Smooth muscle cell (in vitro differentiated cells): ENCODE data around the gene SRGN. TPM values are rescaled to one million over a fixed set of nuclear protein-coding genes. Genes with fewer than 3 reads are reported as not detected.

Experiments used
- DNase-seq: peaks from one replicate; lab custom pipeline; 2025; ENCODE audit not compliant: unreplicated experiment; lab: John Stamatoyannopoulos, UW
- H2AFZ ChIP-seq: fragments of 200-600 bp; sonication (generic); 2 replicates; pipeline ENCODE4 v1.6.0; 2016; ENCODE audit warnings: antibody characterized with exemption, low read depth, mild to moderate bottlenecking
- H3F3A ChIP-seq: fragments of 200-600 bp; sonication (generic); 2 replicates; pipeline ENCODE4 v1.6.0; 2017; ENCODE audit warnings: antibody characterized with exemption, low read depth
- H3K27ac ChIP-seq: fragments of 200-600 bp; sonication (generic); 2 replicates; pipeline ENCODE4 v1.5.1; 2016; ENCODE audit warnings: low read depth, mild to moderate bottlenecking
- H3K27me3 ChIP-seq: fragments of 200-600 bp; sonication (generic); 2 replicates; pipeline ENCODE4 v1.6.1; 2016; ENCODE audit warnings: low read depth, mild to moderate bottlenecking
- H3K36me3 ChIP-seq: fragments of 200-600 bp; sonication (generic); 2 replicates; pipeline ENCODE4 v1.5.1; 2016; ENCODE audit warnings: low read depth
- H3K4me1 ChIP-seq: fragments of 200-600 bp; sonication (generic); 2 replicates; pipeline ENCODE4 v1.5.1; 2016; ENCODE audit warnings: low read depth
- H3K4me2 ChIP-seq: fragments of 200-600 bp; sonication (generic); 2 replicates; pipeline ENCODE4 v1.6.0; 2016; ENCODE audit warnings: mild to moderate bottlenecking
- H3K4me3 ChIP-seq: fragments of 200-600 bp; sonication (generic); 2 replicates; pipeline ENCODE4 v1.5.1; 2016; ENCODE audit warnings: mild to moderate bottlenecking
- H3K79me2 ChIP-seq: fragments of 200-600 bp; sonication (generic); 2 replicates; pipeline ENCODE4 v1.6.0; 2016; ENCODE audit warnings: low read depth, mild to moderate bottlenecking
- H3K9ac ChIP-seq: fragments of 200-600 bp; sonication (generic); 2 replicates; pipeline ENCODE4 v1.6.0; 2016; ENCODE audit warnings: low read depth
- H3K9me3 ChIP-seq: fragments of 200-600 bp; sonication (generic); replicated peaks from 2 replicates; pipeline ENCODE4 v1.5.1; 2016; ENCODE audit warnings: low read depth
- H4K20me1 ChIP-seq: fragments of 200-600 bp; sonication (generic); 2 replicates; pipeline ENCODE4 v1.6.0; 2016; ENCODE audit warnings: low read depth
- WGBS: methylation state at CpG from one replicate; pipeline ENCODE4 v1.1.7; 2016; ENCODE audit warnings: low lambda C conversion rate; 5-methylcytosine and 5-hydroxymethylcytosine counted together
- polyA plus RNA-seq: library from polyadenylated mRNA; unstranded; fragments of >200 nt; fragmentation: Nextera tagmentation; extraction: Ambion mirVana; gene quantifications from 2 replicates; pipeline ENCODE4 v1.2.1, GENCODE V29; 2016
- total RNA-seq: library from RNA; depleted of rRNA; stranded (reverse); fragments of >200 nt; gene quantifications from 2 replicates; pipeline ENCODE4 v1.2.3, GENCODE V29; 2014
- TF ChIP-seq, protein P1 (sequence below): fragments of 200-600 bp; sonication (generic); IDR thresholded peaks from 2 replicates; pipeline ENCODE4 v1.5.1; 2017; ENCODE audit warnings: borderline replicate concordance, mild to moderate bottlenecking, antibody characterized with exemption; ENCODE audit not compliant: insufficient read depth, poor library complexity, severe bottlenecking

The SRGN gene
- total and polyA plus RNA-seq, 2 experiments from 2014 or later: not detected

DNA sequence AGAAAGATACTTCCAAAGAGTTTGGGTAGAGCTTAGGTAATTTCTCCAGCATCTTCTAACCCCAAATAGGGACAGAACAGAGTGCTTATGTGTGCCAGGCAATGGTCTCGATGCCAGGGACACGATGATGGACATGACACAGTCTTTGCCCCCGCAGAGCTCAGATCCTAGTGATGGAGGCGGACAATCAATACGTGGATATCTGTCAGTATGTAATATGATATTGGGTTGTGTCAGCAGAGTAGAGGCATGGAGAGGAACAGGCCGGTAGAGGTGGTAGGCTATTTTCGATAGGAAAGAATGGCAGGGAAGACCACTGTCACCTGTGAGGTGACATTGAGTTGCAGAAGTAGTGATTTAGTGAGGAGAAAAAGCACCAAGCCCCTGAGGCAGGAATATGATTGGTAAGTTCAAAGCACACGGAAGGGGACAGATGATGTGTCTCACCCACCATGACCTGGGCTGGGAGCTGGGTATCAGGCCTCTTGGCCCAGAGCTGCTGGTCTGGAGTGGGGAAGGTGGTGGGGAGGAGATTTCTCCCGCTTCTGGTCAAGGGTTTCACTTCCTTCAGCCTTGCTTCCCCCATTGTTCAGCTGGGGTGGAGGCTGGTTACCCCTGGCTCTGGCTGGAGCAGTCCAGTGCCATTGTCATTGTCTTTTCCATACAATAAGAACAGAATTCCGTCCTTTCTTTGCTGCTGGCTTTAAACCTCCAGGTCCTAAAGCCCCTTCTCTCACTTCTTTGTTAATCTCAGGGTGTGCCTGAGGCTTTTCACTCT is 36.0 kb upstream of the SRGN start:
- Histone ChIP-seq H3K9ac (no peak overlapping the region), H3K9me3 (no peaks in the 10 kb centered on the region), H3K4me3 (no peak overlapping the region), H3K4me2 (no peak overlapping the region), H3K36me3 (no peaks in the 10 kb centered on the region), H3K27ac (no peak overlapping the region), H3K79me2 (no peaks in the 10 kb centered on the region), H3K27me3 (no peaks in the 10 kb centered on the region), H2AFZ (no peak overlapping the region), H3K4me1 (no peaks in the 10 kb centered on the region), H4K20me1 (no peaks in the 10 kb centered on the region), H3F3A (no peaks in the 10 kb centered on the region)
- DNase-seq: no peak
- TF ChIP-seq, protein P1, sequence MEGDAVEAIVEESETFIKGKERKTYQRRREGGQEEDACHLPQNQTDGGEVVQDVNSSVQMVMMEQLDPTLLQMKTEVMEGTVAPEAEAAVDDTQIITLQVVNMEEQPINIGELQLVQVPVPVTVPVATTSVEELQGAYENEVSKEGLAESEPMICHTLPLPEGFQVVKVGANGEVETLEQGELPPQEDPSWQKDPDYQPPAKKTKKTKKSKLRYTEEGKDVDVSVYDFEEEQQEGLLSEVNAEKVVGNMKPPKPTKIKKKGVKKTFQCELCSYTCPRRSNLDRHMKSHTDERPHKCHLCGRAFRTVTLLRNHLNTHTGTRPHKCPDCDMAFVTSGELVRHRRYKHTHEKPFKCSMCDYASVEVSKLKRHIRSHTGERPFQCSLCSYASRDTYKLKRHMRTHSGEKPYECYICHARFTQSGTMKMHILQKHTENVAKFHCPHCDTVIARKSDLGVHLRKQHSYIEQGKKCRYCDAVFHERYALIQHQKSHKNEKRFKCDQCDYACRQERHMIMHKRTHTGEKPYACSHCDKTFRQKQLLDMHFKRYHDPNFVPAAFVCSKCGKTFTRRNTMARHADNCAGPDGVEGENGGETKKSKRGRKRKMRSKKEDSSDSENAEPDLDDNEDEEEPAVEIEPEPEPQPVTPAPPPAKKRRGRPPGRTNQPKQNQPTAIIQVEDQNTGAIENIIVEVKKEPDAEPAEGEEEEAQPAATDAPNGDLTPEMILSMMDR: no peak
- WGBS: 82% methylated on average over 10 of the region's 10 CpGs

DNA sequence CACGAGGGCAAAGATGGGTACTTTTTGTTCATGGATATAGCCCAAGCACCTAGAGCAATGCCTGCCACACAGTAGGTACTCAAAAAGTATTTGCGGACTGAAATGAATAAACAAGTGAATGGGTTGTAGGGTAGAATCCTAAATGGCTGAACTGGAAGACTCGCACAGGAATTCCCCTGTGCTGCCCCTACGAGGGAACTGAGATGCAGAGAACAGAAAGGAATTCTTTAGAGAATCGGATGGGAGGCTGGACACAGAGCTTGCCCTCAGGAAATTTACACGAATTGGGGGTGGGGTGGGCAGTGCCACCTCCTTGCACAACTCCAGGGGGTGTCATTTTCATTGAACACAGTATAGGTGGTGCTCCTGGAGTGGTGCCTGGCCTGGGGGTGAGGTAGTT is 35.2 kb upstream of the SRGN start:
- no peak for DNase-seq
- Histone ChIP-seq H3K4me1 (no peaks in the 10 kb centered on the region), H4K20me1 (no peaks in the 10 kb centered on the region), H3K4me2 (no peak overlapping the region), H3F3A (no peaks in the 10 kb centered on the region), H3K27ac (no peak overlapping the region), H3K4me3 (no peak overlapping the region), H3K36me3 (no peaks in the 10 kb centered on the region), H3K79me2 (no peaks in the 10 kb centered on the region), H3K9me3 (no peaks in the 10 kb centered on the region), H2AFZ (no peak overlapping the region), H3K9ac (no peak overlapping the region), H3K27me3 (no peaks in the 10 kb centered on the region)
- 78% methylated on average over 6 of the region's 6 CpGs for WGBS
- TF ChIP-seq, protein P1: no peak

DNA sequence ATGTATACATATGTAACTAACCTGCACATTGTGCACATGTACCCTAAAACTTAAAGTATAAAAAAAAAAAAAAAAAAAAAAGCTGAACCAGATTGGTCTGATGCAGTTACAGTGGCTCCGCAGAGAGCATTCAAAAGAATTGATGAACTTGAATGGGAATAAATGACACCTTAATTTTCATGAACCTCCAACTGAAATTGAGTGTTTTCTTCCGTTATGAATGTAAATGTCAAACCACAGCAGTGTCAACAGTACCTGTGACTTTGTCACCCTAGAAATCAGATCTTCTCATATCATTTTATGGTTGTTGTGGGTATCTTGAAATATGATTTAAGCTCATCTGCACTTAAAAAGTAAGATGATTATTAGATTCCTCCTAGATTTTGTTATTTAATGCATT is 32.7 kb upstream of the SRGN start:
- Histone ChIP-seq H3K79me2 (no peaks in the 10 kb centered on the region), H3K4me1 (no peaks in the 10 kb centered on the region), H2AFZ (no peak overlapping the region), H3K9ac (no peak overlapping the region), H3F3A (no peaks in the 10 kb centered on the region), H3K9me3 (no peaks in the 10 kb centered on the region), H3K4me2 (no peak overlapping the region), H3K4me3 (no peak overlapping the region), H3K36me3 (no peaks in the 10 kb centered on the region), H4K20me1 (no peaks in the 10 kb centered on the region), H3K27ac (no peak overlapping the region), H3K27me3 (no peaks in the 10 kb centered on the region)
- TF ChIP-seq, protein P1: no peak
- WGBS: 86% methylated on average over 2 of the region's 2 CpGs
- DNase-seq: no peak

DNA sequence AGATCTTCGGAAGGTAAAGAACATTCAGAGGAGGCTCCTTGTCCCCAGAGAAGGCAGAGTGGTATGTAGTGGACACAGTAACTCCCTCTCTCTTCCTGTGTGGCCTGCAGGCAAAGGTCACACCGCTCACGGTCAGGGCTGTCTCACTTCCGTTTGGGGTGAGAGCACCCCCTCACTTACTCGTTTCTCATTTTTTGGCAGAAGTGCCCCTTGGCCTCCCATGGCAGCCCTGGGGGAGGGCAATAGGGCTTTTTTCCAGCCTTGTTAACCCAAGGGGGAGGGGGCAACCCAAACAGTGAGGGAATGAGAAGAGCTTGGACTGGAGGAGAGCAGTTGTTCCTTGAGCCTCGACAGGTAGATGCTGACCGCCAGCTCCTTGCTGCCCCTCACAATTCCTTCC is 31.8 kb upstream of the SRGN start:
- Histone ChIP-seq H3K9ac (no peak overlapping the region), H3K79me2 (no peaks in the 10 kb centered on the region), H3K4me2 (no peak overlapping the region), H3K27ac (no peak overlapping the region), H3K27me3 (no peaks in the 10 kb centered on the region), H3K9me3 (no peaks in the 10 kb centered on the region), H3K36me3 (no peaks in the 10 kb centered on the region), H3K4me3 (no peak overlapping the region), H3K4me1 (no peaks in the 10 kb centered on the region), H4K20me1 (no peaks in the 10 kb centered on the region), H3F3A (no peaks in the 10 kb centered on the region), H2AFZ (no peak overlapping the region)
- 87% methylated on average over 7 of the region's 7 CpGs for WGBS
- DNase-seq: no peak
- TF ChIP-seq, protein P1: no peak
